ENCODE measurements around the gene F12. TPM values are rescaled to one million over a fixed set of nuclear protein-coding genes. Genes with fewer than 3 reads are reported as not detected.

F12 gene
- polyA plus RNA-seq (ENCODE audit: insufficient read length) = 14.6 TPM
- long read RNA-seq, donor 1 = 0 reads
- long read RNA-seq, donor 2 = 0 reads
- long read RNA-seq, donor 3 = 0 reads
- long read RNA-seq, donor 4 = 0 reads
- long read RNA-seq, donor 5, partial matches to known transcripts = 0 of 1 reads
- long read RNA-seq, donor 5, other reads (novel, unspliced or antisense) = 0 of 1 reads
- long read RNA-seq, donor 6 = 0 reads
- long read RNA-seq, donor 7 = 0 reads
- long read RNA-seq, donor 8, partial matches to known transcripts = 23 of 23 reads
- long read RNA-seq, donor 8, other reads (novel, unspliced or antisense) = 0 of 23 reads

DNA sequence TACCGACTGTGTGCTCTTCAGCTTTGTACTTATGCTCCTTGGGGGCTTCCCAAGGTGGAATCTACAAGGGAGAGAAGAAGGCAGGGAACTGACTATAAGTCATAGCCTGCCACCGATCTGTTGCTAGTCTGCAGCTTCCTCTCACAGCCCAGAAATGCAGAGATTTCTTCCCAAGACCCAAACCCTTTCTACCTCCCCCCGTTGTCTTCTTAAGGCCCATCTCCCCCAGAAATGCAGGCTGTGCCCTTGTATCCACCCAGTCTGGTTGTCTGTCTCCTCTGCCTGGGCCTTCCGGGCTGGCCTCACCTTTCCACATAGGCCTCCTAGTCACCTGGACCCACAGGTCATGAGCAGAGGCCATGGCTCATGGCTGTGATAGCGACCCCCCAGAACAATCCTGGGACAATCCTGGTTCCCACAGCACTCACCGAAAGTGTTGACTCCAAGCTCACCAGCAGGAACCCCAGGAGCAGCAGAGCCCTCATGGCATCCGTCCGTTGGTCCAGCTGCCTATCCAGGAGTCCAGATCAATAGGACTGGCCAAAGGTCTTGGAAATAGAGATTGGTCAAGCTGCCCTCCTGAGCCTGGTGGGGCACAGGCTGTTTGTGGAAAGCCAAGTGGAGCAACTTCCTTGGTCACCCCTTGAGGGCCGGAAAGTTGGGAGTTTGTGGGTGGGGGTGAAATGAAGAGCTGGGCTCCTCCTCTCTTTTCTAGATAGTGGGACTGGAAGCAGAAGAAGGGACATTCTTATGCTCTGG is at the start of gene F12:
TSS of gene F12 (minus strand) at position 522 of the 759 bp plus-strand sequence. CDS start at position 485, 37 bp downstream.
- no peak for DNase-seq

DNA sequence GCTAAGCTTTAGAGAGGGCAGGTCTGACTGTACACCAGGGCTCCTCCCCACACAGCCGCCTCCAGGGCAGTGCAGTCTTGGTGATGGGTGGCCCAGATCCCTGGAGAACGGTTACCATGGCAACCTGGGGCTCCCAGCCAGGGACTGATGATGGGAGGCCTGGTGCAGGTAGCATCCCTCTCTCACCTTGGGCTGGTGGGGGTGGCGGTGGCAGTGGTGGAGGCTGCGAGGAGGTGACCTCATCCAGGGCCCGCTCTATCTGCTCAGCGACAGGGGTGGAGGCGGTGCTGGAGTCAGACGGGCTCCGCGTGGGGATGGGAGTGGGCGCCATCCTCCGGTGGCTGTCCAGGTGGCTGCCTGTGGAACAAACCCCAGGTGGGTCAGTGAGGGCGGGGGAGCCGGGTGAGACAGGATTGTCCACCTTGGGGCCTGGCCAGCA is 49.6 kb upstream of the F12 start:
- DNase-seq = no peak

DNA sequence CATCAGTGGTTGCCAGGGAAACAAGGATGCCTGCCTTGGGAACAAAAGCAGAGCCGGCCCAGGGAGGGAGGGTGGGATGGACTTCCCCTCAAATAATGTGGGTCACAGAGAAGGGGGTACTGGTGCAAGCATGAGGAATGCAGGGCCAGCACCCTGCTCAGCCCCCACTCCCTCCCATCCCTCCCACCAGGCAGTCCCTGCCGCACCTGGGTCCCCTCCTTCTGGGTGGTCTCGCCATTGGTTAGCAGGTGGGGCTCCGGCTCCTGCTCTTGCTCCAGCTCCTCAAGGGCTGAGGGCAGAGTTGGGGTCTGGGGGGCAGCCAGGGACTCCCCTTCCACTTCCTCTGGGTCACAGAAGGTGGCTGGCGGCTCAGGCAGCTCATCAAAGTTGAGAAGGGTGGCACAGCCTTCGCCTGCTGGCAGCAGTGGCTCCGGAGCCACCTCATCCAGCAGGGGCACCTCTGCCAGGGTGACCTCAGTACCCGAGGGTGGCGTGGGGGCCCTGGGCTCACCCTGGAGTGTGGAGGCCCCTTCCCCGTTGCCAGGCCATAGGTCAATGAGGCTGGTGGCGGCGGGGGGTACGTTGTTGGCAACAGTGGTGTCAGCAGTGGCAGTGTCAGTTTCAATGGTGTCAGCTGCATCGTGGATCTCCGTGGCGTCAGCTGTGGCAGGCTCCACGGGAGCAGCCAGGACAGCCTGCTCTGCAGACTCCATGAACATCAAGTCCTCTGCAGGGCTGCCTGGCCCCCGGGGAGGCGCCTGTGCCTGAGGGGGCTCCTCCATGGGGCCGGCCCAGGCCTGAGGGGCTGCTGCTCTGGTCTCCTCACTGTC is 48.7 kb upstream of the F12 start:
- DNase-seq = no peak

DNA sequence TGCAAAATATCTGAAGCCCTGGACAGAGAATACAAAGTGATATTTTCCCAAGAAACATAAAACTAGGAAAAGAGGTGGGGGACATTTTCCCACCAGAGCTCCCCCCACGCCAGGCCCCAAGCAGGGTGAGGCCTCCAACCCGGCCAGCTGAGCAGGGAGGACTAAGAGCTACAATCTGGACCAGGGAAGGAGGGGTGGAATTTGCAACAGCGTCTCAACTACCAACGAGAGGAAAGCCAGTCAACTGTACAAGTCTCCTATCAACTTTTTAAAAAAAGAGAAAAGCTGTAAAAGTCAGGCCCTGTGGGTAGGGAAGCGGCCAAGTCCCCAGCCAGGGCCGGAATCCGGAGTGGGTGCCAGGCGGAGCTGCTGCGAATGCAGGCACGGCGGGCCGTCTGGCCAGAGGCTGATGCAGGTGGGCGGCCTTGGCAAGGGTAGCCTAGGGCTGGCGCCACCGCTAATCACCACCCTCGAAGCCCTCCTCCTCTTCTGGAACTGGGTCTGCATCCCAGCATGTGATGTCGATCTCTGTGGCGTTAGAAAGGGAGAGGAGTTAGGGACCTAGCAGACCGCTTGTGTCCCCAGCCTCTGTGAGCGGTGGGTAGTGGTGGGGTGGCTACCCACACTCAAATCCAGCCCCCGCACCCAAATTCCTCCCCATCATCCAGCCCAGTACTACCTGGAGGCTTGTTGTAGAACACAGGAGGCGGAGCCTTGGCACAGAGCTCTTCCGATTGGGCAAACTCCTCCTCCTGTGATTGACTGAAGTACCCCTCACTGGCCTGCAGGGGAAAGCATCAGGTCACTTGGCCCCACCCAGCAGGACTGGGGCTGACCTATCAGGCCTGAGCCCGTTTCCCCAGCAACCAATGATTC is 47.9 kb upstream of the F12 start:
- peak; percentile 92 for DNase-seq

DNA sequence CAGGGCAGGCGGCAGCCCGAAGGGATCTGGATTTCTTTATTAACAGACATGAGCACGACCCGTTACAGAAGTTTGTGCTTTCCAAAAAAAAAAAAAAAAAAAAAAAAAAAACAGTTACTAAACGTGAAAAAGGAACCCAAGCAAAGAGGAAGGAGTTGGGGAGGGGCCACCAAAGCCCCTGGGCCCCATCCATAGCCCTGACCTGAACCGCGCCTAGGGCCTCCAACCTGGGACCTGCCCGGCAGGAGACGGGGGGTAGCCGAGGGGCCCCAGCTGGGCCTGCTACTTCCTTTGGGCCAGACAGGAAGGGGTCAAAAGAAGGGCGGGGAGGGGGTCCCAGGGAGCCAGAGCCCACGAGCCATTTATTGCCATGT is 47.2 kb upstream of the F12 start:
- DNase-seq = no peak

DNA sequence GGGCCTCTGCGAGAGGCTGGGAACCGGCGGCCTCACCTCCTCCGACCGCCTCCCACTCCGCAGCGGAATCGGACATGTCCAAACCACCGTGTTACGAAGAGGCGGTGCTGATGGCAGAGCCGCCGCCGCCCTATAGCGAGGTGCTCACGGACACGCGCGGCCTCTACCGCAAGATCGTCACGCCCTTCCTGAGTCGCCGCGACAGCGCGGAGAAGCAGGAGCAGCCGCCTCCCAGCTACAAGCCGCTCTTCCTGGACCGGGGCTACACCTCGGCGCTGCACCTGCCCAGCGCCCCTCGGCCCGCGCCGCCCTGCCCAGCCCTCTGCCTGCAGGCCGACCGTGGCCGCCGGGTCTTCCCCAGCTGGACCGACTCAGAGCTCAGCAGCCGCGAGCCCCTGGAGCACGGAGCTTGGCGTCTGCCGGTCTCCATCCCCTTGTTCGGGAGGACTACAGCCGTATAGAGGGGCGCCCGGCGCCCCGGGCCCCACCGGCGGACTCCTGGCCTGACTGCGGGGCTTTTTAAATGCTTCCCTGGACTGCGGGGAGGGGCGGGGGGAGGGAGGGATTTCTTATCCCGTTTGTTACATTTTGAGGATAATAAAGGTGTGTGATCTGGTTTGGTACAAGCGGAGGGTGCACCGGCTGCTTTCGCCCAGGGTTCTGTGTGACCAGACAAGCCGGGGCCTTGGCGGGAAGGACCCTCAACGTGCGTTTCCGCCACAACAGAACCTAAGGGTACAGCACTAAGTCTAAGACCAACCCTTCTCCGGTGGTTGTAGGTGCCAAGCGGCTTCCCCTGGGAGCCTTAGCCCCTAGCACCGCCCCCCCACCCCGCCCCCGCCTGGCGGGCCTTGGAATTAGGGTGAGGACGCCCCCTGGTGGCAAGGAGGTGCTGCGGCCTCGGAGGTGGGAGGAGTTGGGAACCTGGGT is 46.6 kb upstream of the F12 start:
- DNase-seq = peak; percentile 93

DNA sequence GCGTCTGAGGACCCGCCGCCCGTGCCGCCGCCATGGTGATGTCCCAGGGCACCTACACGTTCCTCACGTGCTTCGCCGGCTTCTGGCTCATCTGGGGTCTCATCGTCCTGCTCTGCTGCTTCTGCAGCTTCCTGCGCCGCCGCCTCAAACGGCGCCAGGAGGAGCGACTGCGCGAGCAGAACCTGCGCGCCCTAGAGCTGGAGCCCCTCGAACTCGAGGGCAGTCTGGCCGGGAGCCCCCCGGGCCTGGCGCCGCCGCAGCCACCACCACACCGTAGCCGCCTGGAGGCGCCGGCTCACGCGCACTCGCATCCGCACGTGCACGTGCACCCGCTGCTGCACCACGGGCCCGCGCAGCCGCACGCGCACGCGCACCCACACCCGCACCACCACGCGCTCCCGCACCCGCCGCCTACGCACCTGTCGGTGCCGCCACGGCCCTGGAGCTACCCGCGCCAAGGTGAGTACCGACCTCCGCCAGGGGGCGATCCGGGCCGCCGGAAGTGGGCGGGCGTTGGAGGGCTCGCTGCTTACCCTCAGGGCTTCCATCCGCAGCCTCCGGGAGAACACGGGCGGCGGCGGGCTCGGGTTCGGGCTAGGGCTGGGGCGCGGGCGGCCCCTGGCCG is 45.8 kb upstream of the F12 start:
- peak; percentile 81 for DNase-seq

DNA sequence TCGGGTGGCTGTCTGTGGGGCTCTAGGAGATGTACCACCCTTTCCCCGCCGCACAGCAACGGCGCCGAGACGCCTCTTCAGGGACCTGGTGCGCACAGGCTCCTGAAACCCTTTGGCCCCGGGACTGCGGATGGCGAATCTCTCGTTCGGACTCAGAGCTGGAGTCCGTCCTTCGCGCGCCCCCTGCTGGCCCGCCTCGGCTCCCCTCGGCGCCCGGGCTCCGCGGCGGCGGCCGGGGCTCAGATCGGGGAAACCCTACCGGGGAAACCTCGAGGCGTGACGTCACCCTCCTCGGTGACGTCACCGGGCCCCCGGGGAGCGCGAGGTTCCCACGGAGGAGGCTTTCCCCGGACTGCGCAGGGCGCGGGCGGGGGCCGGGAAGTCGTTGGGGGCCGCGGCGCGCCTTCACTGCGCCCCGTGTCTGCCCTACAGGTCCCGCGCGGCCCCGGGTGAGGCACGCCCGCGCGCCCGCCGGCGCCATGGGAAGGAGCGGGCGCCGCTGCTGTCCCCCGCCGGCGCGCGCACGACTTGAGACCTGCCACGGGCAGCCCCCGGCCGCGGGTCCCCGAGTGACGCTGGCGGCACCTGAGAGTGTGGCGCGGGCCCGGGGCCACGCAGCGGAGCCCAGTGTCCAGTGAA is 45.2 kb upstream of the F12 start:
- DNase-seq = peak; percentile 91

DNA sequence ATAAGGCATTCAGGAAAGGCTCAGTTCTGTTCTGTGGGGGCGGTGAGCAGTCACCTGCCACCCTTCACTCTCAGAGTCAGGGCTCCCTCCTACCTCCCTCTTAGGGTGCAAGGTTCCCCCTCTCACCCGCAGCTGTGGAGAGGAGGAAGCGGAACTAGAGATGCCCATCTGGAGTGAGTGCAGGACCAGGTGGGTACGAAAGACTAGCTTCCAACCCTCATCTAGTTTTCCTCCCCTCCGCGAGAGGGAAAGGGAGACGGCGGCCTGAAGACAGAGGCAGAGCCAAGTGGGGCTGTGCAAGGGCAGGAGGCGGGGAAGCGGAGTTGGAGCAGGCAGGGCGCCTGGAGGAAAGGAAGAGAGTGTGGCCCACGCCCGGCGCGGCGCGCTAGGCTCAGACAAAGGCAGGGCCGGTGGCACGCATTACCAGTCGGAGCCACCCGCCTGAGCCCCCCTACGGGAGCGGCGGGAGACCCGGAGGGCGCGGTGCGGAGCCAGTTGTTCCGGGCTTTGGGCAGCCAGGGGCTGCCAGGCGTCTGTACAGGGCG is 44.6 kb upstream of the F12 start:
- DNase-seq = no peak

DNA sequence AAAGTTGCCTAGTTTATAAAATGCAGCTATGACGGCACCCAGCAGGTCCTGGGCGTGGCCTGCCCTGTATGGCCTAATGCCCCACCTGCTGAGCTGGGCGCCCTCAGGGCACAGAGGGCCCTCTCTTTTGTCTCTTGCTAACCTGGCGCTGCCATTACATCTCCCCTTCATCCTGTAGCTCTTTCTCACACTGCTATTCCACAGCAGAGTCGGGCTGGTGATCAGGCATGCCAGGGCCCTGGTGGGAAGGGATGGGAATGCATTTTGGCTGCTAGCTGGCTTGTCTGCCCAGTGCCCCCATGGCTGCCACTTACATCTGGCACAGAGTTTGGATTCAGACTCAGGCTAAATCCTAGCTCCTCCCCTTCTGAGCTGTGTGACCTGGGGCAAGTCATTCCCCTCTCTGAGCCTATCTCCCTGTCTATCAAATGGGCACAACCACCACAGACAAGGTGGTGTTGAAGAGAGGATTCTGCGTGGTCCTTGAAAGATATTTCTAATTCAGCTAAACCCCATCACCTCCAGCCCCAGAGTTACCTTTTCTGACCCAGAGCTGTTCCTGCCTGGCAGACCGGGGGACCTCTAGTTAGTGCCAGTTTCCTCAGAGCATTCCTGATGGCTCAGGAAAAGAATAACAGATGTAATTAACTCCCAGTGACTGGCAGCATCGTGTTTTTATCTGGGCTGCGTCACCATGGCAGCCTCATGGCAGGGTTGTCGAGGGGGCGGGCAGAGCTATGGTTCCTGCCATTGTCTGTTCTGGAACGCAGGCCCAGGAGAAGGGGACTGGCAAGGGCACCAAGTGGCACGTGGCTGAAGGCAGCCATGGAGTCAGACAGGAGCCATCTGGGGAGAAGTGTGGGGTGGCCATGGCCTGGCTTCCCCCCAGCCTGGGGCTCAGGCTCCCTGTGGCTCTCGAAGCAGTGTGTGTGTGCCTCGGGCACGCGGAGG is 43.6 kb upstream of the F12 start:
- DNase-seq = no peak

DNA sequence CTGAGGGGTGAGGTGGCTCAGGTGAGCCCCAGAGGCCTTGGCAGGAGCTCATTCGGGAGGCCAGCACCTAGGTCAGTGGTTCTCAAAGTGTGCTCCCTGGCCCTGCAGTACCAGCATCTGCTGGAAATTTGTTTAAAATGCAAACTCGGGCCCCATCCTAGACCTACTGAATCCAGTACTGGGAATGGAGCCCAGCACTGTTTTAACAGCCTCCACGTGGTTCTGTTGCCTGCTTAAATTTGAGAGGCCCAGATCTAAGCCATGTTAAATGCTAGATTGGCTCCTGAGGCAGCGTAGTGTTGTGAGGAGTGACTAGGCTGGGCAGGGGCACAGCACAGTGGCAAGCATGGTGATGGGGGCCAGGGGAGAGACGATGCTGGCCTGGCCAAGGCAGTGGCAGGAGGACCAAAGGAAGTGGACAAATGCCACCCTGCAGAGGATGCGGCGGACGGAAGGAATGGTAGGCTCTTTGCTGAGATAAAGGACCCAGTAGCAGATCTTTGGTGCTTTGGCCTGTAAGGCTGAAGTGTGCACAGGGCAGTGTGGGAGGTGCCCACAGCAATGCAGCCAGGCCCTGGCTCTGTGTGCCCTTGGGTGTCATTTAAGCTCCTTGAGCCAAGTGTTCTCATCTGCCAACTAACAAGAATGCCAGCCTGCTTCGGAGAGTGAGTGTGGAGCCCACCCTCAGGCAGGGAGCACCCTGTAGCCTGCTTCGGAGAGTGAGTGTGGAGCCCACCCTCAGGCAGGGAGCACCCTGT is 41.5 kb upstream of the F12 start:
- no peak for DNase-seq

DNA sequence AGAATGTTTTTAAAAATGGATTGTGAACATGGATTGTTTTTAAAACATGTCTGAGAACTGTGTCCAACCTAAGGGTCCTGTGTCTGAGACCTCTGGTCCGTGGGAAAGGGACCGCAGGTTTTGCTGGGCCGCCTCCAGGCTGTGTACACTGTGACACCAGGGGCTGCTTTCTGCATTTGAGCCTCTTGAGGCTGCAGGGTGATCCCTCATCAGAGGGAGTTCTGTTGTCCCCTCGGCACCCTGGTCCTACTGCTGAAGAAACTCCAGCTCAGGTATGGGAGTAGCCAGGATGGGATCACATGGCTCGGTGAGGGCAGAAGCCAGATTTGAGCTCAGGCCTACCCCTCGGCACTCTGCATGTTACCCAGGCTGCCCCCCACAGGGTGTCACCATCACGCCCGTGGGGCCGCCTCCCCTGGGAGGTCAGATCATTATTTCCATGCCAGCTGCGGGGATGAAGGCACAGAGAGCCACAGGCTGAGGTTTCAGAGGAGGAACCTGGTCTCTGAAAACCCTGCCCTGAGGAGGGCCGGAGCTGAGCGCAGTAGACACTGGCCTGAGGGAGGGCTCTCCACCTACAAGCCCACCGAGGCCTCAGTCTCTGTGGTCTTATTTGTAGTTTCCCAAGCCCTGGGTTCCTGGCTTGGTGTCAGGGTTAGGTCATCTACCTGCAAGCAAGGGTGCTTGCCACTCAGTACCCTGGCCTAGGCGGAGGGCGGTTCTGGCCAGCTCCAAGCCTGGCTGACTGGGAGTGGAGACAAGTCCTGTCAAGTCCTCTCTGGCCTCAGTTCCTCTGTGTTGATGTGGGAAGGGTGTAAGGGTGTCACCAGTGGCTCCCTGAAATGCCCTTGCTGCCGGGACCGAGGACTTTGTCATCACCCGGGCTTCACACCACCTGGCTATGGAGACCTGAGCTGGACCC is 40.0 kb upstream of the F12 start:
- no peak for DNase-seq

DNA sequence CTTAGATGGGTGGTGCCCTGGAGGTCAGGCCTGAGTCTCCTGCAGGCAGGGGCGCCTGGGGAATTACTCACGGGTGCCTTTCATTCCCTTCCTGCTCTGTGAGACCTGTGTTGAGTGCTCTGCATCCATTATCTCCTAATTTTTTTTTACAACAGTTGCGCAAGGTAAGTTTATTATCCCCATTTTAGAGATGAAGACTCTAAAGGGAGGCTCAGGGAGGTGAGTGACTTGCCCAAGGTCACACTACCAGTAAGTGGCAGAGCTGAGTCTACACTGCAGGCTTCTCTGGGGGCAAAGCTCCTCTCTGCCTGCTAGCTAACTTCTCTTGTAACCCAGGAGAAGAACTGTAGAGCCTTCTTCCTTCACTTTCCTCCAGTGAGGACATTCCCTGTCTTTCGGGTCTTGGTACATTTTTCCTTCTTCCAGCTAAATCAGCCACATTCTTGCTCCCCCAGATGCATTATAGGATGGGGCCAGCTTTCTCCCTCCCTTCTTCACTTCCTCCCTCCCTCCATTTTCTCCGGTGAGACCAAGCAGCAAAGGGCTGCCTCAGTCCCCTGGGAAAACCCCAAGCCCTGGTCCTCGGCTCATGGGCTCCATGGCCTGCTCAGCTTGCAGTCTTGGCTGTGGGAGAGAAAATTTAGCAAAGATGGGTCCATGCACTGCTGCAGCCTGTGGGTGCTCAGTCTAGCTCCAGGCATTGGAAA is 39.0 kb upstream of the F12 start:
- no peak for DNase-seq

DNA sequence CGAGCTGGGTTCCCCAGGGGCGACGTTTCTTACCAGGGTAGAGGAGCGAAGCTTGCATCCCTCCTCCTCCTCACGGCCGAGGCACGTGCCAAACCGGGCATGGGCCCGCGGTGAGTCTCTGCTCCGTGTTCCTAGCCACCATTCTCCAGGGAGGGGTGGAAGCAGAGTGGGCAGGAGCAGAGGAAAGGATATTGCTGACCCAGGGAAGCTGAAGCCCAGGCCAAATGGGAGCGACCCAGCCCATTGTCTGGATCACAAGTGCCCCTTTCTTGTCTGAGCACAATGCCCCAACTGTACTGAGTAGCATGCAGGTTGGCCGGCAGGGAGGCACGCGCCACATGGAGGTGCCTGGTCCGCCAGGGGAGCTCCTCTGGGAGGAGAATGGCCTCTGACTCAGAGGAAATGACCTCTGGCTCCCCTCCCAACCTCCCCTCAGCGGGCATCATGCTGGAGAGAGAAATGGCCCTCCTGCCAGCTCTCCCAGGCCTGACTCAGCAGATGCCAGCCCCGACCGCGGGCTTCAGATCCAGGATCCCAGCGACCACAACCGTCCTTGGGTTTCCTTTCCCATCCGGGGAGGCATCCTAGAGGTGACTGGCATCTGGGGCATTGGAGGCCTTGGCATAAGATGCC is 38.4 kb upstream of the F12 start:
- DNase-seq = no peak

DNA sequence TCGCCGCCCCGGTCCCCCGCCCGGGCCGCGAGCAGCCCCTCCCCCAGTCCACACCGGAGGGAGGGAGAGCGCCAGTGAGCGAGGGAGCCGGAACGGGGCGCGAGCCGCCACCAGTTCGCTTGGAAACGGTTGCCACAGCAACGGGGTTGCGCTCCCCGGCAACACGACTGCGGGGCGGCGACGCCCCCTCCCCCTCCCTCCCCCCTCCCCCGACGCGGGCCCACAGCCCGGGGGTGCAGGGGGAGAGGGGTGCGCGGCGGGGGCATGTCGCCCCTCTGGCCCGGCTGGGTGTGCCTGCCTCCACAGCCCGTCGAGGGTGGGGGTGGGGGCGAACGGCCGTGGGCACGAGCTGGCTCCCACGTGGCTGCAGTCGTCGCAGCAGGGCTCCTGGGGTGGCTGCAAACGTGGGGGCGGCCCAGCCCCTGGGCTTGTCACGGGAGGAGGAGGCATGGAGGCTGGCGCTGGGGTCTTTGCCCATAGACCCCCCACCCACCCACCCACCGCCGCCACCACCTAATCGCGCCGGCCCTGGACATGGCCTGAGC is 37.8 kb upstream of the F12 start:
- peak; percentile 70 for DNase-seq

Measured in left kidney (tissue), 8 donors.